Endothelial cell of hepatic sinusoid (primary cell): ENCODE measurements around the gene MYO5B.

ENCODE experiments used
- in situ Hi-C: cut with HindIII; loops from 2 replicates; pipeline ENCODE4 v1.10.0; 2017; ENCODE audit warnings: low sequenced_read_pairs

MYO5B gene

DNA sequence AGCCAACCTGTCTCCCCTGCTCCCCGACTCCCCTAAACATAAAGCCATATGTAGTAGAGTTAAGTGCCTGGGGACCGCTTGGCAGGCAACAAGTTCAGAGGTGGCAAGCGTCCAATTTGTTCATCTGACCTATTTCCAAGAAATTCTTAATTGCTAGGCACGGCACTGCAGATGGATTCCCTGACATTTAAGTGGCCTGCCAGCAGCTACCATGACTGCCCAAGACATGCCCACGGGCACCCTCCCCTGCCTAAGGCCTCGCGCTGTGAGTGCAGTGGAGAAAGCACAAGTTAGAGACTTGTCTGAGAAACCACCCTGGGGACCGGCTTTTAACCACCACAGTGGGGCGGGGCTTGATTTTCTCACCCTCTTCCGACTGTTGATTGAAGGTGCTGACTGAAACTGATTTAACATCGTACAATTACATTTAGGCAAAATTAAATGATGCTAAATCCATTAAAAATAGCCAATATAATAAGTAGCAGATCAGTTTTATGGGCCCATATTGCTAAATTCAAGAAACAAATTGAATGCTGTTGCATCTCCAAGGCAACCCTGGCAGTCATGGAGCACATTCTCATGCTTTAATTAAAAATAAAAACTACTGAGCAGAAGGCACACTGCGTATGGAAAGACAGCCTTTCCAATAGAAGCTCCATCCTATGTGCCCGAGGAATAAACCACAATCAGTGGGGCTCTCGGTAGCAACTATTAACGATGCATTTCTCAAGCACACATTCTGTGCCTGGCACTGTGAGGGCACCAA is 218.0 kb downstream of the MYO5B start:
- in situ Hi-C loops: no loop called here

DNA sequence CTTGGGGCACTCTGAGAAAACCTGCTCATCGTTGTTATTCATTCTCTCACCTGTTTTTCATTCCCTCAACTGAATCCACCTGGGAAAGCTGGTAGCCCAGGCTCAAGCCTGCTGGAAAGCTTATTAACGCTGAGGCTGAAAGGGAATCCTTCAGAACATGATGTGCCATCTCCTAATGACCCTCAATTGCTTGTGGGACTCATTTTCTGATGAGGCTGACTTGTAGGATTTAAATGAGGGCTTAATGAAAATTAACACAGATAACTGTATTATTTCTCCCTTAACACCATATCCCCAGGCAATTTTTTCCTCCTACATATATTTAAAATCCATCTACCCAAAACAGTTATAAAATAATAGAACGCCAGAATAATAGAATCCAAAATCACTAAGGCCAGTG is 218.9 kb downstream of the MYO5B start:
- in situ Hi-C loops: no loop called here

DNA sequence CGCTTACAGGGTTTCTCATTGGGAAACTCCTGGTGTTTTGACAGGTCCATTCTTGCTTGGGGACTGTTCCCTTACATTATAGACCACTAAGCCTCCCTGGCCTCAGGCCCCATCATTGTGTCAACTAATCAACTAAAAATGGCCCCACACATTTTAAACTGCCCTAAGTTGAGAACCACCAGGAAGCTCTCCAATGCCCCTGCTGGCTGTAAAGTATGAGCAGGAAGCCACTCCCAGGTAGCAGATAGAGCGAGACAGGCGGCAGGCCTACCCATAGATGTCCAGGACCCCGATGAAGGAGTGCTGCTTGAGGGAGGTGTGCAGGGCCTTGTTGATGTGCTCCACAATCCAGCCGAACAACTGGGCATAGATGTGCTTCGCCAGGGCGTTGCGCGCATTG is 220.9 kb downstream of the MYO5B start:
- in situ Hi-C loops: no loop called here

DNA sequence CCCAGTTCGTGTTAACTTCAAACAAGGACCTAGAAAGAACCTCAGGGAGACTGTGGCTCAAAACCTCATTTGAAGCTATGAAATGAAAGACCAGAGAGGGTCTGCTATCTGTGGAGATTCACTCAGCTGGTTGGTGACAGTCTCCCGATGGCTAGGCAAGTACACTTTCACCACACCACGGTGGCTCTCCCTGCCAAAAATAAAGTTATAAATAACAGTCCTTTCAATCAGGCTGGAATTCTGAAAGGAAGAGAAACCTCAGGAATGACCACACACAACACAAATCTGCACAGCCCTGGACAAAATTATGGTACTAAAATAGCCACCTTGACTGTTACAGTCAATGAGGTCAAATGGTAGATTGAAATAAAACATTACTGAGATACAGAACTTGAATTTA is 221.4 kb downstream of the MYO5B start:
- in situ Hi-C loops: no loop called here

DNA sequence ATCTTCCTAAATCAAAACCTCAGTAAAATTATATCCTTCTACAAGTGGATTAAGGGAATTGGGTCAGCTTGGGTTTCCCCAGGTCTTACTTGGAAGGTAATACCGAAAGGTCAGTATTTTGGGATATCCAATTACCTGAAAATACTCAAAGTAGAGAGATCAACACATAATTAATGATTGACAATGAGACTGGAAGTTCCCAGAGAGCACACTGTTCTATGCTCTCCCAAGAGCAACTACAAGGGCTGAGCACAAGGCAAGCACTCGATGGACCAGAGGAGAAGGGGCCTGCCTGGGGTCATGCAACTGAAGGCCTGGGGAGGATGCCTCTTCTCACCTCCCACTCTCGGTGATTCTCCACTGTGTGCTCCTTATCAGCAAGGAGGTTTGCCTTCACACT is 222.4 kb downstream of the MYO5B start:
- in situ Hi-C loops: no loop called here

DNA sequence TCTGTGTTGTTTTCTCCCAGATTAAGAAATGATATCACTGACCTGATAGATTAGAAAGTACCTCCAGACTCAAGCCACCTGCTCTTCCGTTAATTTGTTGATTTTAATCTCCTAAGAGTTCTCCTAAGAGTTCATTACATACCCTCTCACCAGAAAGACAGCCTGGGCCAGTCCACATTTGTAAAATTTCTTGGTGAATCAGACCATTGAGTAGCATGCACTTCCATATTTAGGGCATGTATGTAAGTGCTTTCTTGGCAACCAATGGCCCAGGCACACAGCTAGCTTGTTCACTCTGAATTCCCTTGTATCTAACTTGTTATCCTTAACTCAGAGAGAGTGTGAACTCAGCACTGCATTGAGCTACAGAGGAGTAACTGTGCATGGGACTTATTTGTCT is 223.5 kb downstream of the MYO5B start:
- in situ Hi-C loops: no loop called here

DNA sequence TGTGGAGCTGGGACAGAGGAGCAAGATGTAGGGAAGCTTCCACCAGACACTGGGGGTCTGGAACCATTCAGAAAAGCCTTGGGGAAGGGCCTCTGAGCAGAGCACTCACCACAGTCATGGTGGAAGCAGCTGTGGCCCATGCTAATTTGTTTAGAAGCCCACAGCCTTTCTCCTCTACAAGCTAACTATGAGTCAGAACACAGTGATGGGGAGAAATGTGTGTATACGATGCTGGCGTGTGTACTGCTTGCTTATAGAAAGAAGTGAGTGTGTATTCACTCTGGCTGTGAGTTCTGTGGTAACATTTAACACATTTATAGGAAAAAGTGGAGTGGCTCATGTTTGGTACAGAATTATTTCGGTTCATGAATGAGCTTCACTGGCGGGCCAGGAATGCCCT is 224.6 kb downstream of the MYO5B start:
- in situ Hi-C loops: no loop called here

DNA sequence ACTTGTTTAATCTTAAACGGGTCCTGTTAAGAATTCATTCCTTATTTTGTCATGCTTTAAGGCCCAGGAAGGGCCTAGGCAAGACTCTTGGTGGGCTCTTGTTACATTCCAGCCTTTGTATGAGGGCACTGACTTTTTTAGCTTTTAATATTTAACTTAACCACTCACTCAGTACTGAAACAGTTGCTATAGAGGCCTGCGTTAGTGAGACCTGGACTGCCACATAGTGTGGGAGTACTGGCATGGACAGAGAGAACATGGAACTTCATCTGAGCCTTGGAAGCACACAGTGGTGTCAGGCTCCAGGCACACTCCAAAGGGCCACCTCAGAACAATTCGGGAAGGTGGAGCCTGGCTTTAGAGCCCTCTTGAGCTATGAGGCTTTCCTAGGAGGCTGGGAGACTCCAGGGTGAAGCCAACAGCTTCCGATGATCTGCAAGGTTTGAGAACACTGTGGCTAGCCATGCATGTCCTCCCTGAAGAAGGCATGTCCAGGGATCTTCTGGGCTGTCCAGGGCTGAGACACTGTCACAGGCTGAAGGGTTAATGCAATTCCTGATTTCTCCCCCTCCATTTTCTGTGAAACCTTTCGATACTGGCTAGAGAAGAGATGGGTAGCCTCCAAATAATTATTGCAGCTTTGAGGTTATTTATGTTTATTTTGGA is 226.2 kb downstream of the MYO5B start:
- in situ Hi-C loops: no loop called here

DNA sequence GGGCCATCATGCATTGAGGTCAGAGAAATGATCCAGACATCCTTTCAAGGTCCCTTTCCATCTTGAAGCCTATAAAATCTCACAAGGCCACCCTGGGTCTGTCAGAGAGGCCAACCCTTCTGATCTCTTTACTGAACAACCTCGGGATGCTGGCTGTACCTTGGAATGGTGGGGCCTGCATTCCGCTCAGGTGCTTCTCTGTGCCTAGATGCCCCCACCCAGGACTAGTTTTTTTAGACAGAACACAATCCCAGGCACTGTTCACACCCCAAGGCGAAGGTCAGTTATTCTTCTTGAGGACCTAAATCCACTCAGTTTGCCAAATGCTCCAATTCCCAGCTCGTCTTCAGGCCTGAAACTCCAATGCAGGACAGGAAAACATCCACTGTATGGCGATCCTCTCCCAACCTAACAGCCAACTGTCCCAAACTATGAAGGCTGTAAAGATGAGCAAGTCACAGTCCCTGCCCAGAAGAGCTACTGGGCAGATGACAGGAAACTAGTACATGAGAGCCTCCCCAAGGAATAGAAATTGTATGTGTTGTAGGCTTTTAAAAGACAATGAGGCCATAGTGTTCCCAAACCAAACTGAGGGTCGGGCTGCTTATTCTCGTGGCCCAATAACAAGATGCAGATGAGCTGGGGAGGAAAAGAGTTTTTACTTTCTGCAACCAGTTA is 227.2 kb downstream of the MYO5B start:
- in situ Hi-C loops: no loop called here

DNA sequence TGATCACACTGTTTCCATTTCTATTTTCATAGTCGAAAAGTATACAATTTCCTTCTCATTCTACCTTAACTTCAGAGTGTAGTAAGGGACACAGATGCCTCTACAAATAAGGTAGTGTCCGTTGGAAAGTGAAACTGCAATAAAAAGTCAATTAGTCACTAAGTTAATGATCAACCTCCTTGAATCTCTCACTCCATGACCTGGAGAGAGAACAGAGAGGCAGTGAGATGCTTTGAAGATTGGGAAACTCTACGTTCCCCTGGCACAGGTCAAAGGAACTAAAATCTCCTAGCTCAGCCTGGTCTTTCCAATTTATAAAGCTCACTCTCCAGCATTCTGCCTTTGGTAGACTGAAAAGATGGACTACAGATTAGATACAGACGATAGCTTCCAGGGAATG is 227.8 kb downstream of the MYO5B start:
- in situ Hi-C loops: no loop called here

DNA sequence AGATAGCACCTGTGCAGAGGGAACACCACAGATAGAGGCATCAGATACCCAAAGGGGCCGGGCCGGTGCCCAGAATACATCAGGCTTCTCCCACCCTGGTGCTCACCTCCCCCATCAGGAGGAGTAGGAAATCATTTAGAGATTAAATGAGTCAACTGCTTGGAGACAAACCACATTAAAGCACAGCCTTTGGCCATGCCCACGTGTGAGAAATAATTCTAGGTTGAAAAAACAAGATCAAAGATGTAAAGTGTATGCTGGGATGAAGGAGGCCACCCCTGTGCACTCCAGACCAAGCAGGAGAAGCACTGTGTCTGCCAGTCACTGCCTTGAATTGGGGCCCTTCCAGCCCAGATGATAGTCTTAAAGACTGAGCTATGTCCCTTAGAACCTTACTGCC is 228.9 kb downstream of the MYO5B start:
- in situ Hi-C loops: no loop called here

DNA sequence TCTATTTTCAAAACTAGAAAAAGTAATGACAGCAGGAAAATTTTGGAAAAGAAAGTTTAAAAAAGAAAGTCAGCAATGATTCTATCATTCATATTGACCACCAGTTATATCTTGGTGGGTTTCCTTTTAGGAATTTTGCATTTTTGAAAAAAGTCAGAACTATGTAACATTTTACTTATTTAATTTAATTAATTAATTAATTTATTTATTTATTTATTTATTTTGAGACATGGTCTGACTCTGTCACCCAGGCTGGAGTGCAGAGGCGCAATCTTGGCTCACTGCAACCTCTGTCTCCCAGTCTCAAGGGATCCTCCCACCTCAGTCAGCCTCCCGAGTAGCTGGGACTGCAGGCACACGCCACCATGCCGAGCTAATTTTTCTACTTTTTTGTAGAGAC is 231.7 kb downstream of the MYO5B start:
- in situ Hi-C loops: no loop called here

DNA sequence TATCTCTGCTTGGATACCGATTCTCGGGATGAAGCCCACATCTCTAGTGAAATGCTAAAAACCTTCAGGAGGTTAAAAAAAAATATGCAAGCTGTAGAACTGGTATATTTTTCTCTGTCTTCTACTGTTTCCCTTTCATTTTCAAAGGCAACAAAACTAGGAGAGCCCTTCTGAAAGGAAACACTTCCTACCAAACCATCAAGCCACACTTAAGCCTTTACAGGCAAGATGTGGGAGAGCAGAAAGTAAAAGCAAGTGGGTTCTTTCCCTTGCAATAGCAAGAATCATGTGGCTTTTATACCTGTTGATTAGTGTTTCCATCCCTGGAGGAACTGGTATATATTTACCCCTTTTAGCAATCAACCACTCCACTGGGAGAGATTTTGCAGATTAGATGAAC is 233.7 kb downstream of the MYO5B start:
- in situ Hi-C loops: no loop called here

DNA sequence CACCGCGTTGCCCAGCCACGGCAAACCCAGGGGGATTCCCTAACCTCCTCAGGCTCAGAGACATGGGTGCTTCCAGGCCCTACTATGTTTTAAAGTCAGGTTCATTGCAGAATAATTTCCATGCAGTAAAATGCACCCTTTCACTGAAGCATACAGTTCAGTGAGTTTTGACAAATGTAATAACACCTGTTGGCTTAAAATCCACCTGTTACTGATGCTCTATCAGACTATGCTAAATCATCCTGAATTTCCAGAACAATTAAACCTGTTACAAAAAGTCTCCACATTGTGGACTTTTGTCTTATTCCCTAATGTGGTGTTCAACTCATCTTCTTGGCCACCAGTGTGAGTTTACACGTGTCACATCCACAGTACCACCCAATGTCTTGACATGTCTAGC is 234.6 kb downstream of the MYO5B start:
- in situ Hi-C loops: no loop called here

DNA sequence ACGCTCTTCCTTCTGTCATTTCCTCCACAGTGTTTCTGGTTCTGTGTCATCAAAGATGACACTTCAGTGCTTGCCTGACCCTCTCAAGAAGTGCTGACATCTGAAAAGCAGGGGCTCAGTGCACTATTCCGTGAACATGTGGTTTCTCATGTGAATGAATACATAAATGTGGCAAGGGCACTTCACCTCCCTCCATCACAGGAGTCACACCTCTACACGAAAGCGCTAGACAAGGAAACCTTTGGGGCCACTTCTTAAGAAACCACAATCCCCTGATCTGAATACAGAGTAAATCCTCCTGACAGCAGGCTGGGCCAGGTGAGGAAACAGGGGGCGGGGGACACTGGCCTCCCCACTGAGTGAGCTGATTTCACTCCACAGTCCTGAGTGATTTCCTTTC is 235.8 kb downstream of the MYO5B start:
- in situ Hi-C loops: no loop called here

DNA sequence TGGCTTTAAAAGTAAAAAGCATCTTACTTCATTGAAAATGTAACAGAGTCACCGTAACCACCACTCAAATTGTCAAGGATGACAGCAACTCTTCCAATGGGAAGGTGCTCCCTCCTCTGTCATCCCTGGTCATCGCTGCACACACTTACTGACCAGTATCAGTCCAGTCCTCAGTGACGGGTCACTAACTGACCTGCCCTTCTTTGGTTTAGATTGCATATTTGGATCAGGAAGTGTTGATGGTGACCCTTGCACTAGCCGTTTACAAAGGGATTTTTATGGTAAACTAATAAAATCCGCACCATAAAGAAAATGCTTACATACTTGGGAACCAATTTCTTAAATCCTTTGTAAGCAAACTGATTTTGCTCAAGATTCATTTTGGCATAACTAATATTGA is 239.7 kb downstream of the MYO5B start:
- in situ Hi-C loops: no loop called here

DNA sequence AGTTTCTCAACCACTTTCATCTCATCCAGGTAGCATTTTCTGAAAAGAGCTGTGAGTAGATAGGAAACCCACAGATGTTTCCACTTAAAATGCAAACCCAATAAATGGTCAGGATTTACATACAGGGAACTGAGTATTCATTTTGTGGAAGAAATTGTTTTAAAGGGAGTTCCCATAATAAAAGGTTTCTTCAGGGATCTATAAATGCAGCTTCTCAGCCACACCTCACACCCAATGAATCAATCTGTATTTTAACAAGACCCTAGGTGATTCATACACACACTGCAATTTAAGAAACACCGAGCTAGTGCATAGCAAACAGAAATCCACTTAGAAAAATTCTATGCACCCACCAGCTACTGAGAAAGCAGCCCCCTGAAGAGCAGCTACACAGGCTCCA is 241.6 kb downstream of the MYO5B start:
- in situ Hi-C loops: no loop called here

DNA sequence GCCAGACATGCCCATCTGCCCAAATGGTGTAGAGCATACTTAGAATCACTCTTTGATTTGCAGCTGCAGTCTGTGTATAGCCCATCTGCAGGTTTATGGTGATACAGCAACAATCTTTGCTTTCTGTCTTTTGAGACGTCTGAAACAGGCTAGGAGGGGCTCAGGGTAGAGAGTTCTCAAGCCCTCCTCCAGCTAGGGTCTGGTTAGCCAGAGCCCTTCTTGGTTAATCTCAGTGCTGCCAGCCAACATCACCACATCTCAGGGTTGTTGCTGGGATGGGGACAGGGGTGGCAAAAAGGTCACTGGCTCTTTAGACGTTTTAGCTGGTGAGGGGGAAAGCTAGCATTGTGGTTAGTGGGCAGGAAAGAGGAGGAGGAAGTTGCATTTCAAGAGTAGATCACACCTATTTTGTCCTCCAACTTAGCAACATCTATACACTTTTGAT is 245.0 kb downstream of the MYO5B start:
- in situ Hi-C loops: no loop called here

DNA sequence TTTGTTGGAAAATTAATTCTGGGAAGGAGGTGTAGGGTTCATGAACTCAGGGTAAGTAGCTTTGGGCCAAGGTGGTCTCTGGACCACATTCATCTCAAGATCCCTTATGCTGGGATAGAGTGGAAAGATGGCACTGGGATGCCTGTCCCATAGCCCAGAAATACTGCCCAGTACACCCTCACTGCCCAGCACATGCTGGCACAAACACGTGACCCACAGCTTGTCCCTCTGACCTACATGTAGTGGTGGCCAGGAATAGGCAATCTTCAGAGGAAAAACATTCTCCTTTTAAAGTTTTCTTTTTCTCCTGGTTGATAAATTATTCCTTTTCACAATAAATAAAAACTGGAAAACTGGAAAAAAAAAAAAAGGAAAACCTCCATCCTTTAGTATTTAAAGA is 246.0 kb downstream of the MYO5B start:
- in situ Hi-C loops: no loop called here

DNA sequence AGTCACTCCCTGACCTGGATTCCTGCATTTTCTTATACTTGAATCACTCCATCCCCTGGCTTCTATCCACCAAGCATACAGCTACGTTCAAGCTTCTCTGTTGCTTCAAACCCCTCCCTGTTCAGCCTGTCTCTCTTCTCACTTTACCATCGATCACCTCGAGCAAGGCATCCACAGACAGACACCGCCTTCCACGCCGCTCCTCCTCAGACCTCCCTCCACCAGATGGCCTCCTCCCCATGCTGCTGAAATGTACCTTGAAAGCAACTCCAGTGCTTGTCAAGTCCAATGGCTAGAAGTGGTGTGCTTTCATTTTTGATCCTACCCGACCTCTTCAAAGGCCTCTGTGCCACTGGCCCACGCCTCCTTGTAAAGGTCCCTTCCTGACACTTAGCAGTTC is 250.3 kb downstream of the MYO5B start:
- in situ Hi-C loops: no loop called here

DNA sequence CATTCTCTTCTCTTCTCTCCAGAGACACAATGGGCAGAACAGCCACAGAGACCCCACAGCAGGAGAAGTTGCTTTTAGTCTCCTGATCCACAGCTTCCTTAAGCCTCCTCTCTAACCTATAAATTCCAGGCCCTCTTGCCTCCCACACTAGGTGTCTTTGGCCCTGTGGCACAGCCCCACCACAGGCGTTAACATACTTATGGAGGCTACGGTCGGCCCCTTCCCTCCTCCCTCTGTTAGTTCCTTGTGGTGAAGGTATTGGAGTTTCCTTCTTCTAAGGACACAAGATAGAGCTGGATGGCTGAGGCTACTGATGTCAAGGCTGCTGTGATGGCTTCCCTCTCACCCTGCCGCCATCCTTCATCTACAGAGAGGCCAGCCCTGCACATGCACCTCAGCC is 258.1 kb downstream of the MYO5B start:
- in situ Hi-C loops: no loop called here

DNA sequence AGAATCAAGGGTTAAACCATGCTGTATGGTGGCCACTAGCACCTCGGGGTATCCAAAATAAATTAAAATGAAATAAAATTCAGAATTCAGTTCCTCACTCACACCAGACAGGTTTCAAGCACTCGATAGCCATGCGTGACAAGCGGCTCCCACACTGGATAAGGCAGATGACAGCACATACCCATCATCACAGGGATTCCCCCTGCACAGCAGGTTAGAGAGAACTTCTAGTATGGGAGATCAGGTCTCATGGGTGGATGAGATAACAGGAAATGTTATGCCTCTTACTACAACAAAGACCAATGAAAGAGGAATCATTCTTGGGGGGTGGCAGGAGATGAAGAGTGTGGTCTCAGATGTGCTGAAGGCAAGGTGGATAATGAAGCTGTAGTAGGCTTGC is 259.7 kb downstream of the MYO5B start:
- in situ Hi-C loops: no loop called here
